ENCODE results near the gene ASIP. TPM values are rescaled to one million over a fixed set of nuclear protein-coding genes. Genes with fewer than 3 reads are reported as not detected.

Gene ASIP
- total RNA-seq, 1 experiment from 2014 or later = not detected

GRCh38 chr20:34296468-34296867 is 55.2 kb downstream of the ASIP start:
- peaks cover 30% of the 10 kb centered on the region; the same call in 1 of the 2 replicates for H3K79me2 ChIP-seq (ENCODE audit: insufficient read depth, low read length)
- Mint-ChIP-seq H3K27me3 (ENCODE audit: low read depth) (no peaks in the 10 kb centered on the region), H3K9me3 (no peaks in the 10 kb centered on the region), H3K27ac (no peak overlapping the region), H3K36me3 (ENCODE audit: insufficient read depth in 1 of 3, low read depth in 3 of 3) (peaks cover 45 to 60% (median 55%) of the 10 kb centered on the region in 3 experiments), H3K4me1 (peaks cover 3 to 4% of the 10 kb centered on the region in 2 experiments; a peak in 3 of 4 replicates), H3K4me3 (no peak overlapping the region)
- H2BK15ac ChIP-seq (ENCODE audit: low read depth, low read length) = no peak overlapping the region
- no peak for TF ChIP-seq CTCF (conservative IDR thresholded peaks at IDR 0.05)
- no peak overlapping the region for H3T11ph ChIP-seq (ENCODE audit: low read length)
- H2AFZ ChIP-seq (ENCODE audit: low read length) = no peak overlapping the region
- no peak overlapping the region for H2AK5ac ChIP-seq (ENCODE audit: insufficient read length, low read length)
- H2BK12ac ChIP-seq (ENCODE audit: insufficient read length, low read depth, low read length) = no peak overlapping the region
- no peak overlapping the region for H4K8ac ChIP-seq (replicated peaks; ENCODE audit: insufficient read length, low read depth, low read length)
- H4K5ac ChIP-seq (ENCODE audit: insufficient read length, low read depth, low read length) = no peak overlapping the region
- H3K4me2 ChIP-seq (ENCODE audit: insufficient read depth, insufficient read length, low read length) = no peak overlapping the region
- no peak overlapping the region for H2BK20ac ChIP-seq (ENCODE audit: low read depth, low read length, poor library complexity, severe bottlenecking)
- no peak overlapping the region for H3K27ac ChIP-seq (ENCODE audit: insufficient read length, low read depth, low read length)
- no peak overlapping the region for H3K56ac ChIP-seq (ENCODE audit: insufficient read length, low read depth, low read length)
- H3K23ac ChIP-seq (ENCODE audit: insufficient read length, low read depth, low read length) = no peak overlapping the region
- no peak overlapping the region for H3K9ac ChIP-seq (ENCODE audit: extremely low read depth, insufficient read length, low read length)
- H2BK5ac ChIP-seq (ENCODE audit: insufficient read length, low read length) = no peak overlapping the region
- peaks cover 7% of the 10 kb centered on the region for H3K79me1 ChIP-seq (ENCODE audit: insufficient read depth, low read depth, low read length, poor library complexity, severe bottlenecking)
- H3K9me3 ChIP-seq (ENCODE audit: control insufficient read depth, low read depth, low read length) = no peaks in the 10 kb centered on the region
- H3K14ac ChIP-seq (ENCODE audit: insufficient read depth, low read length) = no peak overlapping the region
- no CpG with 5 or more reads among the region's 3 CpGs for WGBS (ENCODE audit: extremely low coverage, insufficient read length, low lambda C conversion rate)
- no peak for DNase-seq
- no peaks in the 10 kb centered on the region for H3K4me1 ChIP-seq (ENCODE audit: insufficient read depth, low read length)
- no peak overlapping the region for H2BK120ac ChIP-seq (ENCODE audit: low read depth, low read length, poor library complexity, severe bottlenecking)
- H3K23me2 ChIP-seq (ENCODE audit: insufficient read length, low read depth, low read length, poor library complexity, severe bottlenecking) = no peaks in the 10 kb centered on the region
- no peak overlapping the region for H4K91ac ChIP-seq (ENCODE audit: insufficient read length, low read depth, low read length)
- no peak overlapping the region for H3K4ac ChIP-seq (ENCODE audit: low read depth, low read length)
- H3K27me3 ChIP-seq (ENCODE audit: insufficient read depth, low read length) = no peaks in the 10 kb centered on the region
- H3K18ac ChIP-seq (ENCODE audit: insufficient read length, low read depth, low read length) = no peak overlapping the region
- H4K20me1 ChIP-seq (ENCODE audit: control insufficient read depth, insufficient read depth, insufficient read length) = no peaks in the 10 kb centered on the region

Data from H9 (cell line).